OCI-LY3 (cell line): Measurements from ENCODE around the gene FLNC.

ENCODE experiments used
- EZH2phosphoT487 ChIP-seq: fragments of 200-600 bp; shearing (Covaris generic); IDR thresholded peaks from 2 replicates; pipeline ENCODE4 v1.6.1; 2018; ENCODE audit warnings: antibody characterized with exemption, mixed run types, low read depth
- TF ChIP-seq, protein P1 (sequence below): fragments of 200-600, 300-600 bp; sonication (generic); IDR thresholded peaks from 2 replicates; pipeline ENCODE4 v1.5.1; 2014; ENCODE audit warnings: antibody characterized with exemption, low read length, low read depth

DNA sequence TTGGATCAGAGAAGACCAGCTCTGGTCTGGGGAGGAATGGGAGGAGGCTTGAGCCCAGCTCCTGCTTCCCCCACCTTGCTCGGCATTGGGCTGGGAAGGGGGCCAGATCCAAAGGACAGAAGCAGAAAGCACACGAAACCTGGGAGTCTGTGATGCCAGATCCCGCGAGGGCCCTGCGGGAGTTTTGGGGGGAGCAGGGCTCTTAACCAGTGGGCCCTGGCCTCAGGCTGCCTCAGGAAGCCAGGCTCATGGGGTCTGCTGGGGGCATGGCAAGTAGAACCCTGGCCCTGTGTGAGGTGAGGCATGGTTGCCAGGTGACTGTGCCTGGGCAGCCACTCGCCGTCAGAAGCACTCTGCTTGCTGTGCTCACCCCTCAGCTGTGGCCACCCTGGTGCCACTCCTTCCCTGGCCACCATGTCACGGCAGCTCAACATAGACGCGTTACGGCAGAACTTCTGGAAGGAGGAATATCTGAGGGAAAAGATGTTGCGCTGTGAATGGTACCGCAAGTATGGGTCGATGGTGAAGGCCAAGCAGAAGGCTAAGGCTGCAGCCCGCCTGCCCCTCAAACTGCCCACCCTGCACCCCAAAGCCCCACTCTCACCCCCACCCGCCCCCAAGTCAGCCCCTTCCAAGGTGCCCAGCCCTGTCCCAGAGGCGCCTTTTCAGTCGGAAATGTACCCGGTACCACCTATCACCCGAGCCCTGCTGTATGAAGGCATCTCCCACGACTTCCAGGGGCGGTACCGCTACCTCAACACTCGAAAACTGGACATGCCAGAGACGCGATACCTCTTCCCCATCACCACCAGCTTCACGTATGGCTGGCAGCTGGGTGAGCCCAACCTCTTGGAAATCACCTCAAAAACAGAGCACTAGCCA, 36.0 kb downstream of the FLNC start:
- TF ChIP-seq, protein P1, sequence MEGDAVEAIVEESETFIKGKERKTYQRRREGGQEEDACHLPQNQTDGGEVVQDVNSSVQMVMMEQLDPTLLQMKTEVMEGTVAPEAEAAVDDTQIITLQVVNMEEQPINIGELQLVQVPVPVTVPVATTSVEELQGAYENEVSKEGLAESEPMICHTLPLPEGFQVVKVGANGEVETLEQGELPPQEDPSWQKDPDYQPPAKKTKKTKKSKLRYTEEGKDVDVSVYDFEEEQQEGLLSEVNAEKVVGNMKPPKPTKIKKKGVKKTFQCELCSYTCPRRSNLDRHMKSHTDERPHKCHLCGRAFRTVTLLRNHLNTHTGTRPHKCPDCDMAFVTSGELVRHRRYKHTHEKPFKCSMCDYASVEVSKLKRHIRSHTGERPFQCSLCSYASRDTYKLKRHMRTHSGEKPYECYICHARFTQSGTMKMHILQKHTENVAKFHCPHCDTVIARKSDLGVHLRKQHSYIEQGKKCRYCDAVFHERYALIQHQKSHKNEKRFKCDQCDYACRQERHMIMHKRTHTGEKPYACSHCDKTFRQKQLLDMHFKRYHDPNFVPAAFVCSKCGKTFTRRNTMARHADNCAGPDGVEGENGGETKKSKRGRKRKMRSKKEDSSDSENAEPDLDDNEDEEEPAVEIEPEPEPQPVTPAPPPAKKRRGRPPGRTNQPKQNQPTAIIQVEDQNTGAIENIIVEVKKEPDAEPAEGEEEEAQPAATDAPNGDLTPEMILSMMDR, result no peak
- TF ChIP-seq EZH2phosphoT487, result no peak
